OCI-LY3 (cell line): ENCODE measurements around the gene SH2D4B.

ENCODE experiments used
- H2AFZ ChIP-seq: fragments of 200-600, 300-600 bp; shearing (Covaris generic); 2 replicates; pipeline ENCODE4 v1.6.0; 2014; ENCODE audit warnings: antibody characterized with exemption, low read depth, low read length
- H3K27ac ChIP-seq: fragments of 200-600, 300-600 bp; sonication (generic); 2 replicates; pipeline ENCODE4 v1.5.1; 2014; ENCODE audit warnings: mild to moderate bottlenecking, low read length, moderate library complexity, mixed read lengths
- H3K27me3 ChIP-seq: fragments of 200-600, 300-600 bp; sonication (generic); 2 replicates; pipeline ENCODE4 v1.6.1; 2014; ENCODE audit warnings: low read depth, low read length, mixed read lengths
- H3K36me3 ChIP-seq: fragments of 200-600, 300-600 bp; sonication (generic); replicated peaks from 2 replicates; pipeline ENCODE3; 2014; ENCODE audit warnings: low read depth, low read length, mixed read lengths
- H3K4me1 ChIP-seq: fragments of 300-600, 200-600 bp; sonication (generic); 2 replicates; pipeline ENCODE4 v1.6.1; 2014; ENCODE audit warnings: low read length, mixed read lengths
- H3K4me2 ChIP-seq: fragments of 200-600, 300-600 bp; sonication (generic); 2 replicates; pipeline ENCODE4 v1.6.1; 2014; ENCODE audit warnings: low read length, mixed read lengths
- H3K4me3 ChIP-seq: fragments of 300-600, 200-600 bp; sonication (generic); 2 replicates; pipeline ENCODE4 v1.5.1; 2014; ENCODE audit warnings: antibody characterized with exemption, mild to moderate bottlenecking, low read length, moderate library complexity
- H3K79me2 ChIP-seq: fragments of 300-600, 200-600 bp; shearing (Covaris generic); 2 replicates; pipeline ENCODE4 v1.6.1; 2014; ENCODE audit warnings: mild to moderate bottlenecking, low read length, mixed read lengths
- H3K9ac ChIP-seq: fragments of 300-600, 200-600 bp; shearing (Covaris generic); 2 replicates; pipeline ENCODE4 v1.6.0; 2014; ENCODE audit warnings: mild to moderate bottlenecking, low read length, moderate library complexity
- H3K9me3 ChIP-seq: fragments of 200-600, 300-600 bp; shearing (Covaris generic); 2 replicates; pipeline ENCODE4 v1.6.1; 2014; ENCODE audit warnings: low read length, mixed read lengths; ENCODE audit not compliant: insufficient read depth
- H4K20me1 ChIP-seq: fragments of 200-600, 300-600 bp; sonication (generic); 2 replicates; pipeline ENCODE4 v1.6.1; 2016; ENCODE audit warnings: low read length, mixed read lengths; ENCODE audit not compliant: insufficient read depth
- EZH2phosphoT487 ChIP-seq: fragments of 200-600 bp; shearing (Covaris generic); IDR thresholded peaks from 2 replicates; pipeline ENCODE4 v1.6.1; 2018; ENCODE audit warnings: antibody characterized with exemption, mixed run types, low read depth
- TF ChIP-seq, protein P1 (sequence below): fragments of 200-600, 300-600 bp; sonication (generic); IDR thresholded peaks from 2 replicates; pipeline ENCODE4 v1.5.1; 2014; ENCODE audit warnings: antibody characterized with exemption, low read length, low read depth

Gene SH2D4B

DNA sequence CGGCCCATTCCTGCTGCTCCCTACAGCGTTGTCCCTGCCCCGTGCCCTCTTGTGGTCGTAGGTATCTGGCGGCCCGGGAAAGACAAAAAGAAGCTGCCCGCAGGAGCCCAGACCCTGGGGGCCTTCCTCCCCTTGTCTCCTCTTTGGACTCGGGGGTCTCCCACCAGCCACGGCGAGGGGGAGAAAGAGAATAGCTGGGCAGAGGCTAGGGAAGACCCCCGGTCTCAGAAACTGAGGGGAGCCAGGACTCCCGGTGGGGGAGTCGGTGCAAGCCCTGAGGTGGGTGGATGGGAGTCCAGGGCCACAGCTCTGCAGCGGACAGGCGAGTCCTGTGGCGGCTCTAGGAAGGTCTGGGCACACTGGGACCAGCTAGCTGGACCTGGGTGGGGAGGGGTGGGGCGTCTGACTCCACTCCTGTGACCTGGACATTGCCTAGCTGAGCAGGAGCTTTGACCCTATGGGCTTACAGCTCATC, 1.3 kb upstream of the SH2D4B start:
- H3K9ac ChIP-seq: peak overlapping the region; percentile 67
- no peaks in the 10 kb centered on the region for H4K20me1 ChIP-seq
- H3K27me3 ChIP-seq: no peaks in the 10 kb centered on the region
- H2AFZ ChIP-seq: no peak overlapping the region; the same call in 1 of the 2 replicates
- H3K9me3 ChIP-seq: no peaks in the 10 kb centered on the region
- peaks cover 30% of the 10 kb centered on the region for H3K4me1 ChIP-seq
- no peaks in the 10 kb centered on the region for H3K79me2 ChIP-seq
- H3K36me3 ChIP-seq: no peaks in the 10 kb centered on the region
- H3K4me2 ChIP-seq: peak overlapping the region; percentile 75
- H3K4me3 ChIP-seq: peak overlapping the region; percentile 77
- TF ChIP-seq, protein P1, sequence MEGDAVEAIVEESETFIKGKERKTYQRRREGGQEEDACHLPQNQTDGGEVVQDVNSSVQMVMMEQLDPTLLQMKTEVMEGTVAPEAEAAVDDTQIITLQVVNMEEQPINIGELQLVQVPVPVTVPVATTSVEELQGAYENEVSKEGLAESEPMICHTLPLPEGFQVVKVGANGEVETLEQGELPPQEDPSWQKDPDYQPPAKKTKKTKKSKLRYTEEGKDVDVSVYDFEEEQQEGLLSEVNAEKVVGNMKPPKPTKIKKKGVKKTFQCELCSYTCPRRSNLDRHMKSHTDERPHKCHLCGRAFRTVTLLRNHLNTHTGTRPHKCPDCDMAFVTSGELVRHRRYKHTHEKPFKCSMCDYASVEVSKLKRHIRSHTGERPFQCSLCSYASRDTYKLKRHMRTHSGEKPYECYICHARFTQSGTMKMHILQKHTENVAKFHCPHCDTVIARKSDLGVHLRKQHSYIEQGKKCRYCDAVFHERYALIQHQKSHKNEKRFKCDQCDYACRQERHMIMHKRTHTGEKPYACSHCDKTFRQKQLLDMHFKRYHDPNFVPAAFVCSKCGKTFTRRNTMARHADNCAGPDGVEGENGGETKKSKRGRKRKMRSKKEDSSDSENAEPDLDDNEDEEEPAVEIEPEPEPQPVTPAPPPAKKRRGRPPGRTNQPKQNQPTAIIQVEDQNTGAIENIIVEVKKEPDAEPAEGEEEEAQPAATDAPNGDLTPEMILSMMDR: no peak
- no peak for TF ChIP-seq EZH2phosphoT487
- H3K27ac ChIP-seq: peak overlapping the region; percentile 23; the same call in 1 of the 2 replicates

- H3K27ac ChIP-seq: no peak overlapping the region
- H3K4me1 ChIP-seq: peaks cover 37% of the 10 kb centered on the region
- no peaks in the 10 kb centered on the region for H3K27me3 ChIP-seq
- no peak overlapping the region for H2AFZ ChIP-seq
- H3K4me3 ChIP-seq: peak overlapping the region; percentile 77
- no peaks in the 10 kb centered on the region for H3K79me2 ChIP-seq
- no peak overlapping the region for H3K9ac ChIP-seq
- H3K4me2 ChIP-seq: peak overlapping the region; percentile 75
- H3K36me3 ChIP-seq: no peaks in the 10 kb centered on the region
- TF ChIP-seq, protein P1: no peak
- no peaks in the 10 kb centered on the region for H3K9me3 ChIP-seq
- no peaks in the 10 kb centered on the region for H4K20me1 ChIP-seq
Observed at GRCh38 chr10:80537086-80537735, 491 bp upstream of the SH2D4B start.

DNA sequence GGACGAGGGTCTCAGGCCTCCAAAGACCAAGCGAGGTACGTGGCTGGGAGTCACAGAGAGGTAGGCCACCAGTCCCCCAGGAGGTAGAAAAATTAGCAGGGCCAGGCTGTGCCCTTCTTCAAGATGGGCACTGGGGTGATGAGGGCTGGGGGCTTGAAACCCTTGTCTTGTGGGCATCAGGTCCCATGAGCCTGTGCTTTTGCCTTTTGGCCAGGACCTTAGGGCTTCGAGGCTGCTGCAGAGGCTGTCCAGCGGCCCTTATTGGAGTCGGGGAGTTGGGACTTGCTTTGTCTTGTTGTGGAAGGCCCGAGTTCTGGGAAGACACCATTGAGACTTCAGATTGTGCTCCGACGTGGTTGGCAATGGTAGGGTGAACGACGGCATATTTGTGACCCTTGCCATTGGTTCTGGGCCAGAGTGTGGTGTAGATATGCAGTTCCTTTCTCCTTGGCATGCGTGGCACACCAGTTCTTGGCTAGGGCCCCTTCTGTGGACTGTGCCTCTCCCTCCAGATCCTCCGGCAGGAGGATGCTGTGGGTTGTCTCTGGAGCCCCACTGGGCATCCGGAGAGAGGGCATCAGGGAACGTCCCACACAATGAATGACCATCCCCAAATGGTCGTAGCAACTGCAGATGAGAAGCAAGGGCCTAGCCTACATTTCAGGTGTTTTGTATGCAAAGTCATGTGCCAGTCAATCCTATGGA, 931 bp downstream of the SH2D4B start:
- Histone ChIP-seq H2AFZ (no peak overlapping the region), H3K9me3 (no peaks in the 10 kb centered on the region), H3K27ac (no peak overlapping the region), H3K4me2 (no peak overlapping the region), H3K9ac (no peak overlapping the region), H3K36me3 (no peaks in the 10 kb centered on the region), H3K27me3 (no peaks in the 10 kb centered on the region), H4K20me1 (no peaks in the 10 kb centered on the region), H3K4me1 (peaks cover 37% of the 10 kb centered on the region), H3K79me2 (no peaks in the 10 kb centered on the region), H3K4me3 (no peak overlapping the region)
- TF ChIP-seq, protein P1: no peak
- no peak for TF ChIP-seq EZH2phosphoT487

GRCh38 chr10:80539421-80540031, 1.8 kb downstream of the SH2D4B start:
- H3K79me2 ChIP-seq: no peaks in the 10 kb centered on the region
- peak overlapping the region; percentile 86 for H3K4me2 ChIP-seq
- H3K4me1 ChIP-seq: peaks cover 37% of the 10 kb centered on the region
- no peaks in the 10 kb centered on the region for H3K27me3 ChIP-seq
- H2AFZ ChIP-seq: no peak overlapping the region
- H4K20me1 ChIP-seq: no peaks in the 10 kb centered on the region
- H3K36me3 ChIP-seq: no peaks in the 10 kb centered on the region
- no peak overlapping the region for H3K4me3 ChIP-seq
- H3K27ac ChIP-seq: peak overlapping the region; percentile 46
- H3K9me3 ChIP-seq: no peaks in the 10 kb centered on the region
- no peak overlapping the region for H3K9ac ChIP-seq
- TF ChIP-seq, protein P1: no peak
- TF ChIP-seq EZH2phosphoT487: no peak
